C4-2B (cell line): ENCODE measurements around the gene LURAP1L.

Experiments used
- H3K27ac ChIP-seq: fragments of 450-650 bp; 2 replicates; pipeline ENCODE4 v1.5.1; 2017
- CTCF ChIP-seq: fragments of 450-650 bp; conservative IDR thresholded peaks from 2 replicates; pipeline ENCODE4 v1.5.1; 2017; ENCODE audit warnings: mild to moderate bottlenecking
- ZFX ChIP-seq: fragments of 450-650 bp; IDR thresholded peaks from 2 replicates; pipeline ENCODE4 v1.6.1; 2017

The LURAP1L gene

GRCh38 chr9:12764150-12764549 lies 10.7 kb upstream of the LURAP1L start:
- TF ChIP-seq CTCF, result no peak
- TF ChIP-seq ZFX, result no peak
- H3K27ac ChIP-seq, result no peak overlapping the region

GRCh38 chr9:12765088-12765798 lies 9.6 kb upstream of the LURAP1L start:
- TF ChIP-seq ZFX, result no peak
- TF ChIP-seq CTCF, result no peak
- H3K27ac ChIP-seq, result no peak overlapping the region

- H3K27ac ChIP-seq, result no peak overlapping the region
- TF ChIP-seq CTCF (no peak), ZFX (no peak)
Measured at GRCh38 chr9:12766357-12766756, 8.5 kb upstream of the LURAP1L start.

- TF ChIP-seq ZFX (no peak), CTCF (no peak)
- H3K27ac ChIP-seq, result no peak overlapping the region
Measured at GRCh38 chr9:12770261-12770660, 4.6 kb upstream of the LURAP1L start.

- no peak overlapping the region for H3K27ac ChIP-seq
- TF ChIP-seq ZFX, result no peak
- no peak for TF ChIP-seq CTCF
Measured at GRCh38 chr9:12771891-12772290, 2.9 kb upstream of the LURAP1L start.

- TF ChIP-seq CTCF, result no peak
- TF ChIP-seq ZFX, result no peak
- H3K27ac ChIP-seq, result no peak overlapping the region
Measured at GRCh38 chr9:12773562-12773961, 1.3 kb upstream of the LURAP1L start.

GRCh38 chr9:12775679-12776512 lies 1.1 kb downstream of the LURAP1L start:
- no peak overlapping the region for H3K27ac ChIP-seq
- TF ChIP-seq CTCF (peak; percentile 55), ZFX (no peak)
